Keratinocyte (primary cell): ENCODE measurements around the gene COG5. TPM values are rescaled to one million over a fixed set of nuclear protein-coding genes. Genes with fewer than 3 reads are reported as not detected.

ENCODE experiments used
- DNase-seq: peaks from one replicate; pipeline ENCODE4 v3.0.0-alpha.2; 2011; ENCODE audit warnings: low read depth, missing footprints, low spot score
- FAIRE-seq: peaks from 2 replicates; lab custom pipeline; 2011; peaks lifted over from hg19 to GRCh38; lab: Jason Lieb, UNC
- H2AFZ ChIP-seq: 2 replicates; pipeline ENCODE4 v1.6.0; 2012; ENCODE audit warnings: low read length, control low read depth, inconsistent platforms; ENCODE audit not compliant: control insufficient read depth
- H3K27ac ChIP-seq: 2 replicates; pipeline ENCODE4 v1.5.1; 2011; ENCODE audit warnings: low read length; ENCODE audit not compliant: control insufficient read depth, insufficient read depth
- H3K27me3 ChIP-seq: 3 replicates; pipeline ENCODE4 v1.6.0; 2011; ENCODE audit warnings: low read length; ENCODE audit not compliant: control insufficient read depth, insufficient read depth; ENCODE audit errors: extremely low read depth
- H3K36me3 ChIP-seq, 2 experiments: 2 replicates in 1 of 2; 3 replicates in 1 of 2; pipeline ENCODE4 v1.5.1; 2011; ENCODE audit warnings: low read length in 2 of 2, mild to moderate bottlenecking in 1 of 2; ENCODE audit not compliant: control insufficient read depth in 2 of 2, insufficient read depth in 2 of 2; ENCODE audit errors: extremely low read depth in 1 of 2
- H3K4me1 ChIP-seq: 3 replicates; pipeline ENCODE4 v1.5.1; 2011; ENCODE audit warnings: low read length; ENCODE audit not compliant: control insufficient read depth, insufficient read depth; ENCODE audit errors: extremely low read depth
- H3K4me2 ChIP-seq: 3 replicates; pipeline ENCODE4 v1.6.0; 2011; ENCODE audit warnings: low read depth, low read length; ENCODE audit not compliant: control insufficient read depth, insufficient read depth; ENCODE audit errors: extremely low read depth
- H3K4me3 ChIP-seq, 3 experiments: fragments of 200-600 bp in 1 of 3; sonication (generic) in 1 of 3; 2 replicates in 2 of 3; 3 replicates in 1 of 3; pipeline ENCODE4 v1.5.1; 2011 to 2016; ENCODE audit warnings: low read length in 3 of 3, mild to moderate bottlenecking in 3 of 3, control low read depth in 2 of 3, inconsistent platforms in 1 of 3, low read depth in 1 of 3, mixed read lengths in 1 of 3, mixed run types in 1 of 3, moderate library complexity in 1 of 3; ENCODE audit not compliant: control insufficient read depth in 2 of 3, insufficient read depth in 2 of 3; ENCODE audit errors: extremely low read depth in 1 of 3
- H3K79me2 ChIP-seq: 2 replicates; pipeline ENCODE4 v1.6.0; 2012; ENCODE audit warnings: low read length; ENCODE audit not compliant: control insufficient read depth, insufficient read depth
- H3K9ac ChIP-seq: 3 replicates; pipeline ENCODE4 v1.6.0; 2011; ENCODE audit warnings: low read length; ENCODE audit not compliant: control insufficient read depth, insufficient read depth; ENCODE audit errors: extremely low read depth
- H3K9me1 ChIP-seq: 3 replicates; pipeline ENCODE4 v1.6.0; 2011; ENCODE audit warnings: low read length; ENCODE audit not compliant: control insufficient read depth, insufficient read depth; ENCODE audit errors: extremely low read depth
- H3K9me3 ChIP-seq: 2 replicates; pipeline ENCODE4 v1.5.1; 2012; ENCODE audit warnings: low read depth, low read length; ENCODE audit not compliant: control insufficient read depth
- H4K20me1 ChIP-seq: 3 replicates; pipeline ENCODE4 v1.6.0; 2011; ENCODE audit warnings: low read length; ENCODE audit not compliant: control insufficient read depth, insufficient read depth; ENCODE audit errors: extremely low read depth
- EZH2 ChIP-seq: IDR thresholded peaks from one replicate; pipeline ENCODE4 v1.6.1; 2012; ENCODE audit warnings: inconsistent platforms, mild to moderate bottlenecking, low read length, moderate library complexity
- dilution Hi-C: fragments of 300-500 bp; cut with MboI; formaldehyde crosslinking; loops from one replicate; pipeline ENCODE4 v1.7.0; 2020; ENCODE audit warnings: low sequenced_read_pairs; ENCODE audit not compliant: extremely low pct_ligation_motif_present
- polyA plus RNA-seq, 5 experiments: library from polyadenylated mRNA; depleted of rRNA in 3 of 5; stranded (reverse) in 3 of 5; stranded (forward) in 1 of 5; unstranded in 1 of 5; fragments of >200 nt; gene quantifications; 1 replicate in 1 of 5; 2 replicates in 3 of 5; 3 replicates in 1 of 5; pipeline versions ENCODE4 v1.2.1 to v1.2.3, GENCODE V29; 2011 to 2012; ENCODE audit warnings: missing spikeins in 2 of 5, low read depth in 1 of 5, low replicate concordance in 1 of 5
- TF ChIP-seq, protein P1 (sequence below), 3 experiments: IDR thresholded peaks in 1 of 3; conservative IDR thresholded peaks in 1 of 3; optimal IDR thresholded peaks in 1 of 3; 2 replicates in 2 of 3; 3 replicates in 1 of 3; pipeline versions ENCODE3 to v1.5.1; 2011; ENCODE audit warnings: low read length in 3 of 3, mild to moderate bottlenecking in 3 of 3, moderate library complexity in 2 of 3, control low read depth in 1 of 3, inconsistent platforms in 1 of 3; ENCODE audit not compliant: insufficient read depth in 2 of 3; ENCODE audit errors: extremely low read depth in 1 of 3

Gene COG5
- polyA plus RNA-seq, 1 donor (not counting 4 experiments of a cell fraction or from before 2014, with no cell fraction given) = 50.7 TPM

DNA sequence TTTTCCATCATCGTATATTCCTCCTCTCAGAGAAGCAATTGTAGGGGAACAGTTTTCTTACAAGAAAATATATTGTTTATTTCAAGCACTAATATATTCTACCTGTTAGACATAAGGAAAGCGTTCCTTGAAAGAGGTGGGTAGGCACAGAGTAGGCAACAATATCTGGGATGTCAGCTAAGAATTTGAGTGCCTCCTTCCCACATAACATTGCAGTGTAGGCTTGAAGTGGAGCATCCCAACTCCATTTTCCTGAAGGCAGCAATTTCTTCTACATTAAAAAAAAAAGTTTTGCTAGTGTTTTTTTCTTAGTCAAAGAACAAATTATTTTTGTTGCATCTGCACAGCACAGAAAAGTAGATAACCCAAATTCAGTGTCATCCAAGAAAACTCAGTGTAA is 37.1 kb upstream of the COG5 start:
- Histone ChIP-seq H3K79me2 (no peaks in the 10 kb centered on the region), H3K27ac (no peak overlapping the region), H4K20me1 (no peaks in the 10 kb centered on the region), H3K4me3 (no peak overlapping the region), H3K36me3 (peaks cover 8 to 11% of the 10 kb centered on the region in 2 experiments), H3K27me3 (no peaks in the 10 kb centered on the region), H3K9me3 (no peaks in the 10 kb centered on the region), H3K4me2 (no peak overlapping the region), H2AFZ (no peak overlapping the region), H3K9me1 (no peaks in the 10 kb centered on the region), H3K4me1 (peaks cover 17% of the 10 kb centered on the region), H3K9ac (no peak overlapping the region)
- DNase-seq (no peak), FAIRE-seq (no peak)
- no peak for TF ChIP-seq EZH2
- TF ChIP-seq, protein P1, sequence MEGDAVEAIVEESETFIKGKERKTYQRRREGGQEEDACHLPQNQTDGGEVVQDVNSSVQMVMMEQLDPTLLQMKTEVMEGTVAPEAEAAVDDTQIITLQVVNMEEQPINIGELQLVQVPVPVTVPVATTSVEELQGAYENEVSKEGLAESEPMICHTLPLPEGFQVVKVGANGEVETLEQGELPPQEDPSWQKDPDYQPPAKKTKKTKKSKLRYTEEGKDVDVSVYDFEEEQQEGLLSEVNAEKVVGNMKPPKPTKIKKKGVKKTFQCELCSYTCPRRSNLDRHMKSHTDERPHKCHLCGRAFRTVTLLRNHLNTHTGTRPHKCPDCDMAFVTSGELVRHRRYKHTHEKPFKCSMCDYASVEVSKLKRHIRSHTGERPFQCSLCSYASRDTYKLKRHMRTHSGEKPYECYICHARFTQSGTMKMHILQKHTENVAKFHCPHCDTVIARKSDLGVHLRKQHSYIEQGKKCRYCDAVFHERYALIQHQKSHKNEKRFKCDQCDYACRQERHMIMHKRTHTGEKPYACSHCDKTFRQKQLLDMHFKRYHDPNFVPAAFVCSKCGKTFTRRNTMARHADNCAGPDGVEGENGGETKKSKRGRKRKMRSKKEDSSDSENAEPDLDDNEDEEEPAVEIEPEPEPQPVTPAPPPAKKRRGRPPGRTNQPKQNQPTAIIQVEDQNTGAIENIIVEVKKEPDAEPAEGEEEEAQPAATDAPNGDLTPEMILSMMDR (optimal IDR thresholded peaks at IDR 0.05 in 1 of 3, IDR thresholded peaks at IDR 0.05 in 1 of 3, conservative IDR thresholded peaks at IDR 0.05 in 1 of 3; ENCODE audit: extremely low read depth in 1 of 3, insufficient read depth in 2 of 3, low read length in 3 of 3) = no peak
- dilution Hi-C loops = no loop called here

DNA sequence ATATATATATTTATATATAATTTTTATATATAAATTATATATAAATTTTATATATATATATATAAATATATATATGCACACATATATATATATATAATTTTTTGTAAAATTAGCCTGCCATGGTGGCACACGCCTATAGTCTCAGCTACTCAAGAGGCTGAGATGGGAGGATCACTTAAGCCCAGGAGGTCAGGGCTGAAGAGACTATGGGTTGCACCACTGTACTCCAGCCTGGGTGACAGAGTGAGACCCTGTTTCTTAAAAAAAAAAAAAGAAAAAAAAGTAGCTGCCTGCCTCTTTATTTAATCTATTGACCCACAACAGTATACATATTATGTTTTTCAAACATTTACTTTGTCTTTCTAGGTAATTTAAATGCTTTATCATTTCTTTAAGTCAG is 35.5 kb upstream of the COG5 start:
- dilution Hi-C loops = no loop called here
- no peak overlapping the region for H3K4me2 ChIP-seq
- no peak for FAIRE-seq
- no peak for TF ChIP-seq EZH2
- TF ChIP-seq, protein P1 (optimal IDR thresholded peaks at IDR 0.05 in 1 of 3, IDR thresholded peaks at IDR 0.05 in 1 of 3, conservative IDR thresholded peaks at IDR 0.05 in 1 of 3; ENCODE audit: extremely low read depth in 1 of 3, insufficient read depth in 2 of 3, low read length in 3 of 3) = no peak
- no peak overlapping the region for H3K27ac ChIP-seq
- peaks cover 8 to 11% of the 10 kb centered on the region in 2 experiments for H3K36me3 ChIP-seq
- no peak for DNase-seq
- H3K9me1 ChIP-seq = no peaks in the 10 kb centered on the region
- no peak overlapping the region for H3K4me3 ChIP-seq
- no peak overlapping the region for H3K9ac ChIP-seq
- no peak overlapping the region for H2AFZ ChIP-seq
- H3K79me2 ChIP-seq = no peaks in the 10 kb centered on the region
- H3K4me1 ChIP-seq = peaks cover 26% of the 10 kb centered on the region
- H3K27me3 ChIP-seq = no peaks in the 10 kb centered on the region
- no peaks in the 10 kb centered on the region for H4K20me1 ChIP-seq
- H3K9me3 ChIP-seq = no peaks in the 10 kb centered on the region
